Muscle of back (tissue), 11 donors: Measurements from ENCODE around the gene COPG1. TPM values are rescaled to one million over a fixed set of nuclear protein-coding genes. Genes with fewer than 3 reads are reported as not detected.
"Not testable (repeated sequence)": the region's sequence is repeated elsewhere in the genome, so short reads cannot be mapped to it uniquely, and the experiment has no call there.

Experiments used
- DNase-seq, 3 donors: peaks; one replicate each; pipeline versions ENCODE4 v3.0.0 to v3.0.0-alpha.2; 2013
- polyA plus RNA-seq, 10 donors: library from polyadenylated mRNA; unstranded; fragments of 120-200 nt; gene quantifications; one replicate each; pipeline ENCODE4 v1.2.1, GENCODE V29; 2013; ENCODE audit not compliant: insufficient read length in 10 of 10

COPG1 gene
- polyA plus RNA-seq, 10 donors: 103 to 143 (median 112) TPM

DNA sequence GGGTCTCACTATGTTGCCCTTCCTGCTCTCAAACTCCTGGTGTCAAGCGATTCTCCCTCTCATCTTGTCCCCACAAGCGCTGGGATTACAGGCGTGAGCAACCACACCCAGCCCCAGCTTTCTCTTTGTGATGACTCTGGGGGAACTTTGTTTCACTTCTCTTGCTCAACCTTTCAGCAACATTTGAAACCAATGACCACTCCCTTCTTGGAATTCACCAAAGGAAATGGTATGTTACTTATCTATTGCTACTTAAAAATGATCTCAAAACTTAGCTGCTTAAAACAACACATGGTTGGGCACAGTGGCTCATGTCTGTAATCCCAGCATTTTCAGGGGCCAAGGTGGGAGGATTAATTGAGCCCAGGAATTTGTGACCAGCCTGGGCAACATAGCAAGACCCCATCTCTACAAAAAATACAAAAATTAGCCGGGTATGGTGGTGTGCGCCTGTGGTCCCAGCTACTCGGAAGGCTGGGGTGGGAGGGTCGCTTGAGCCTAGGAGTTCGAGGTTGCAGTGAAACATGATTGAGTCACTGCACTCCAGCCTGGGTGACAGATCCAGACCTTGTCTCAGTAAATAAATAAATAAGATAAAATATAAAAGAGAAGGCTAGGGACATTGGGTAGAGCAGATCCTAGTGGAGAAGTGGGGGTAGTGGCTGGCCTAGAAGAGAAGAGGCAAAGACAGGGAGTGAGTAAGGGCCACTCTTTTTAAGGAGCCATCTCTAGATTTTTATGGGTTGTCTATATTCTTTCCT is 10.3 kb upstream of the COPG1 start:
- no peak for DNase-seq

- DNase-seq: no peak
Observed at GRCh38 chr3:129239991-129240390, 9.4 kb upstream of the COPG1 start.

- no peak for DNase-seq
Observed at GRCh38 chr3:129240436-129240835, 9.0 kb upstream of the COPG1 start.

DNA sequence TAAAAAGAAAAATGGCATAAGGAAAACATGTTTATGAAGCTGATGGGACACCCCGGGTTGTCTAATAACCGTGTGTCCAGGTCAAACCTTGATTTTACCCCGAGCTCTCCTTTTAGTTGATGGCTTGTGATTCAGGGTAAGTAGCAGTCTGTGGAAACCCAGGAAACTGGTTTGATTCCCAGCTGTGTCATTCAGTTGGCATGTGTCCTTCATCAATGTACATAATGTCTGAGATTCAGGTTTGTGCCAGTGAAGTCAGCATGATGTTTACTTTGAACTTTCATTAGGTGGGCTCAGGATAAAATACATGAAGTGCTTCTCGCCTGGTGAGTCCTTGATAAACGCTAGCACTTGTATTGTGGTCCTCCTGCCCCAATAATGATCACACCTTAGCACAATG is 4.3 kb upstream of the COPG1 start:
- DNase-seq: no peak

DNA sequence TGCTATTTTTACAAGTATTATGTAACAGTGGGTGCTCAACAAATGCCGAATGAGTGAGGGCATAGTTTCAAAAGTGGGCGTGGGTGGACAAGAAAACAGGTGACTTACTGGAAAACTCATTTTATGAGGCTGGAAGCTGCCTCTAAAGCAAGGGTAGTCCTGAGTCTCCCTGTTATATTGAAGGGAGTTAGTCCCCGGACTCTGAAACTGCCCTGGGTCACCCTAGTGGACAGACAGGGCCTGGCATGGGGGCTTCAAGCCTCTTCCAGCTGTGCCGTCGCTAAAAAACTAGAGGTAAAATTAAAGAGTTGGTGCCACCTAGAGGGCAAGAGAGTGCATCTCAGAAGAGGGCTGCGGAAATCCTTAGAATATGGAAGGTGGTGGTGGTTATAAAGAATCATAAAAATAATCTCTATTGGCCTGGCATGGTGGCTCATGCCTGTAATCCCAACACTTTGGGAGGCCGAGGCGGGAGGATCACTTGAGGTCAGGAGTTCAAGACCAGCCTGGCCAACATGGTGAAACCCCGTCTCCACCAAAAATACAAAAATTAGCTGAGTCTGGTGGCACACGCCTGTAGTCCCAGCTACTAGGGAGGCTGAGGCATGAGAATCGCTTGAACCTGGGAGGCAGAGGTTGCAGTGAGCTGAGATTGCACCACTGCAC is 3.6 kb upstream of the COPG1 start:
- DNase-seq: peak; percentile 78 to 88 (median 80)

- DNase-seq: no peak
Observed at GRCh38 chr3:129246636-129247035, 2.8 kb upstream of the COPG1 start.

DNA sequence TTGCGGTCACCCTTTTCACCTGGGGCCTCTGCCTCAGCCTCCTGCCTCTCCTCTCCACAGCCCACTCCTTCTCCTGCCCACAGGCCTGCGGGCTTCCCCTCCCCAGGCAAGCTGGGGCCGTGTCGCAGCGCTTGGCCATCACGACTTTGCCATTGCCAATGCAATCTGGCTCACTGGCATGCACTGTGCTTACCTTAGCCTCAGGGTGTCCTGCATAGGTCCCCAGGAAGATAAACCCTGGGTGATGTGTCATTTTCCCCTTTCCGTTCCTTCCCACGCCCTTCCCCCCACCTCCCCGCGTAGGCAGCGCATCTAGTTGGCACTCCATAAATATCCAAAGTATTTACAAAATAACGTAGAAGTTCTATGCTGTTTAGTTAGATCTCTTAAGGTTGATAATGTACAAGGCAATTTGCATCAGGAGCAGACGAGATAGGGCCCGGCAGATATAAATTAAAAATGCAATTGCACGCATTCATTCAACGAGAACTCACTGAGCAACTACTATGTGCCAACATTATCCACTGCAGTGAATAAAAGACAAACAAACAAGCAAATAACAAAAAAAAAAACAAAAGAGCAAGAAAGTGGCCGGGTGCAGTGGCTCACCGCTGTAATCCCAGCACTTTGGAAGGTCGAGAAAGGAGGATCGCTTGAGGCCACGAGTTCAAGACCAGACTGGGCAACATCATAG is 973 bp upstream of the COPG1 start:
- DNase-seq: no peak

- no peak for DNase-seq
Observed at GRCh38 chr3:129252748-129253147, 3.3 kb downstream of the COPG1 start.

- DNase-seq: no peak
Observed at GRCh38 chr3:129254536-129255230, 5.3 kb downstream of the COPG1 start.

DNA sequence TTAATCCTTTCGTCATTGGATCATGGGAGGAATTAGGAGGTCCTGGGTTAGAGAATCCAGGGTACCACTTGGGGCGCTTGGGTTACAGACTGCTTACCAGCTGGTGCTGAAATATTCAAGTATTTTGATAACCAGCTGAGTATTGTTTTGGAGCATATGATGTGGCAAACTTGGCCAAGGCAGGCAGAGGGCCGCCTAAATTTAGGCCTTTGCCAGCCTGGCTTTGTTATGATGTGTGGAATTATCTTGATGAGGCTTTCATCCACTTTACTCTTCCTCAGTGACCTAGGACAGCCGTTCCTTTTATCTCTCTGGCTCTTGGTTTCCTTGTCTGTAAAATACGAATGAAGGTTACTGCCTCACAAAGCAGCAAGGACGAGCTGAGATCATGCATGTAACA is 6.9 kb downstream of the COPG1 start:
- DNase-seq: no peak

- DNase-seq: no peak
Observed at GRCh38 chr3:129257609-129258008, 8.2 kb downstream of the COPG1 start.

DNA sequence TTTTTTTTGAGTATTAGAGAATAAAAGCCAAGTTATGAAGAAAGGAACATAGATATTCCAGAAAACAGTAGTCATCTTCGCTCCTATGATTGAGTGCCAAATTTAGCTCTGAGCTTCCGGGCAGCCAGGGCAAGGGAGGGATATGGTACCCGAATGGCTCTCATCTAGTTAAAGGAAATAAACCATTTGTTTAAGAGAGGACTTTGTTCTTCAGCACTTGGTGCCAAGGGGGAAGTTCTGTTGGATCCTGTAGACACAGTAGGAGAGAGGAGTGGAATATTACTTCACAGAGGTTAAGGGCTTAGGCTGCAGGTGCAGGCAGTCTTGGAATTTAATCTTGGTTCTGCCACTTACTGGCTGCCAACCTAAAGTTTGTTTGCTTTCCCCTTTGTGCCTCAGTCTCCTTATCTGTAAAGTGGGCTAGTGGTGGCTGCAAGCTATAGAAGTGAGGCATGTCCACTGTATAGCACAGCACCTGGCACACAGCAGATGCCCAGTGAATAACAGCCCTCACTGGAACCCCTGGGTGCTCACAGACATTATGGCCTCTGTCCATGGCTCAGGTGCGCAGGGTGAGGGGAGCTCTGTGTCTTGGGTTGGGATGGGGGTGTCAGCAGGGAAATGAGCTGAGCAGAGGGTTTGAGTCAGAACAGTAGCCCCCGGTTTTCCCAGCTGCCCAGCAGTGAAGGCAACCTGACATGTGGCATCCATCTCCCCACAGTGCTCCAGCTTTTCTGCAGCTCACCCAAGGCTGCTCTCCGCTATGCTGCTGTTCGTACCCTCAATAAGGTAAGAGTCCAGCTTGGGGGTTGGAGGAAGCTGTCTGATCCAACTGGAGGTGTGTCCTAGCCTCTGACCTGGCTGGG is 10.4 kb downstream of the COPG1 start:
- DNase-seq: no peak

DNA sequence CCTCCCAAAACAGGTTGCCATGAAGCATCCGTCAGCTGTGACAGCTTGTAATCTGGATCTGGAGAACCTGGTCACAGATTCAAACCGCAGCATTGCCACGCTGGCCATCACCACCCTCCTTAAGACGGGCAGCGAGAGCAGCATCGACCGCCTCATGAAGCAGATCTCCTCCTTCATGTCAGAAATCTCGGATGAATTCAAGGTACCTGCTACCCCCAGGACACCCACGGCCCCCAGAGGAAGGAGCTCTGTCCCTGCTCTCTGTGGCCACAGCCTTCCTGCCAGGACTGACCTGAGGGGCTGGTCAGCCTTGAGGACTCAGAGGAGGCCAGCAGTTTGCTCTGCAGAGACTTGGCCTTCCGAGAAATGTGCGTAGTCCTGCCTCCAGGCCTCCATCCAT is 11.2 kb downstream of the COPG1 start:
- DNase-seq: no peak

- DNase-seq: no peak
Observed at GRCh38 chr3:129261894-129262293, 12.5 kb downstream of the COPG1 start.

- DNase-seq: no peak
Observed at GRCh38 chr3:129263161-129263910, 13.9 kb downstream of the COPG1 start.

DNA sequence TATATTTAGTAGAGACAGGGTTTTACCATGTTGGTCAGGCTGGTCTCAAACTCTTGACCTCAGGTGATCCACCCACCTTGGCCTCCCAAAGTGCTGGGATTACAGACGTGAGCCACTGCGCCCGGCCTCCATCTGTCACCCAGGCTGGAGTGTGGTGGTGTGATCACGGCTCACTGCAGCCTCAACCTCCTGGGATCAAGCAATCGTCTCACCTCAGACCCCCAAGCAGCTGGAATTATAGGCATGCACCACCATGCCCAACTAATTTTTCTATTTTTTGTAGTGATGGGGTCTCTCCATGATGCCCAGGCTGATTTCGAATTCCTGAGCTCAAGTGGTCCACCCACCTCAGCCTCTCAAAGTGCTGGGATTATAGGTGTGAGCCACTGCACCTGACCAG is 15.6 kb downstream of the COPG1 start:
- not testable (repeated sequence) for DNase-seq

GRCh38 chr3:129266651-129267050 is 17.2 kb downstream of the COPG1 start:
- DNase-seq: no peak

DNA sequence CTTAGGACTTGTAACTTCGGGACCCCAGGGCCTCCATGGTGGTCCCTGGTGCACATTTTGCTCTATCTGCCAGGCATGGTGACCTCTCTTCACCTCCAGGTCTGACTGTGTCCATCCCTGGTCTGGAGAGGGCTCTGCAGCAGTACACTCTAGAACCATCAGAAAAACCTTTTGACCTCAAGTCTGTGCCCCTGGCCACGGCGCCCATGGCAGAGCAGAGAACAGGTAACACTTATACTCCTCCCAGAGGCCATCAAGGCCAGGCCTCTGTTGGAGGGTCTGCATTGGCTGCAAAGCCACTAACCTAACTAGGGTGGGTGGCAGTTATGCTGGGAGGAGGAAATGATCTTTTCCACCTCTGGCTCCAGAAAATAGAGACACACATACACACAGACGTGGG is 19.0 kb downstream of the COPG1 start:
- DNase-seq: no peak

DNA sequence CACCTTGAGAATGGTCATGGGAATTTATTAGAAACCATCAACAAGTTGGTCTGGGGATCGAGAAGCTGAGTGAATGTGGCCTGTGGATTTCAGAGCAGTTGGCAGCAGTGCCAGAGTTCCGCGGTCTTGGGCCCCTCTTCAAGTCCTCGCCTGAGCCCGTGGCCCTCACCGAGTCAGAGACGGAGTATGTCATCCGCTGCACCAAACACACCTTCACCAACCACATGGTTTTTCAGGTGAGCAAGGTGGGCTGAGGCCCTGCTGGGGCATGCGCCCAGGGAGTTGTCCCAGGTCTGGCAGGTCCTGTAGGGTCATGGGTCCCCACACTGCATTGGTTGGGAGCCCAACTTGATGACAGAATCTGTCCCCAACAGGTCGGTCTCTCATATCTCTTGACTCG is 22.3 kb downstream of the COPG1 start:
- DNase-seq: no peak

DNA sequence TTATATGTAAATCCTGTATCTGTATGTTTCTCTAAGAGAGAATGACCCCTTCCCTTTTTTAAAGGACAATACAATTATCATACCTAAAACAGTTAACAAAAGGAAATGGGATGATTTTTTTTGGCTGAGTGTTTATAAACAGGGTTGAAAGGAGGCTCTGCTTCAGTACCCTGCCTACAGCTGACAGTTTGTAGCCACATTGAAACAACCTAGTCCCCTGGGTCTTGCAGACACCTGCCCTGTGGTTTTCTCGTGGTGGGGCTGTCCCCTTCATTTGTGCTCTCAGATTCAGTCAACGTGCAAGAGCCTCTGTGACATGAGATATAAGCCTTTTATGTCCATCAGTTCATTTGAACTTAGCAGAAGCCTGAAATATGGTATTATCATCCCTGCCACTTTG is 27.0 kb downstream of the COPG1 start:
- DNase-seq: no peak

- DNase-seq: peak in 1 of 3 donors; percentile 17
Observed at GRCh38 chr3:129277829-129278271, 28.4 kb downstream of the COPG1 start.
